Right ventricle myocardium superior (tissue), 1 donor: ENCODE results near the gene GSX2. TPM values are rescaled to one million over a fixed set of nuclear protein-coding genes. Genes with fewer than 3 reads are reported as not detected.
"Not testable (repeated sequence)": the region's sequence is repeated elsewhere in the genome, so short reads cannot be mapped to it uniquely, and the experiment has no call there.

Source experiments
- ATAC-seq: fragments of 200-7000 bp; cut with Tn5 transposase; one replicate; pipeline ENCODE4 v1.9.1; 2020; ENCODE audit warnings: mild to moderate bottlenecking; ENCODE audit not compliant: poor library complexity
- DNase-seq: peaks from one replicate; pipeline ENCODE4 v3.0.0-alpha.2; 2020
- intact Hi-C: fragments of 100-400 bp; cut with DNase I; formaldehyde crosslinking; loops from one replicate; pipeline ENCODE4 v1.11.2; 2022
- long read RNA-seq: library from polyadenylated mRNA; unstranded; transcript quantifications from one replicate; pipeline ENCODE4 v2.0.0, GENCODE V29; 2021
- total RNA-seq: library from RNA; stranded (reverse); fragmentation: NEBNext Ultra II Directional; extraction: Animal tissue kit (Norgen Biotek cat#: 25700); gene quantifications from one replicate; pipeline ENCODE4 v1.2.1, GENCODE V29; 2021
- donor health status: DM: no; HTN: yes; CAD: no; lungs with severe emphysema.

GSX2 gene
- not detected for total RNA-seq
- long read RNA-seq: 0 reads

DNA sequence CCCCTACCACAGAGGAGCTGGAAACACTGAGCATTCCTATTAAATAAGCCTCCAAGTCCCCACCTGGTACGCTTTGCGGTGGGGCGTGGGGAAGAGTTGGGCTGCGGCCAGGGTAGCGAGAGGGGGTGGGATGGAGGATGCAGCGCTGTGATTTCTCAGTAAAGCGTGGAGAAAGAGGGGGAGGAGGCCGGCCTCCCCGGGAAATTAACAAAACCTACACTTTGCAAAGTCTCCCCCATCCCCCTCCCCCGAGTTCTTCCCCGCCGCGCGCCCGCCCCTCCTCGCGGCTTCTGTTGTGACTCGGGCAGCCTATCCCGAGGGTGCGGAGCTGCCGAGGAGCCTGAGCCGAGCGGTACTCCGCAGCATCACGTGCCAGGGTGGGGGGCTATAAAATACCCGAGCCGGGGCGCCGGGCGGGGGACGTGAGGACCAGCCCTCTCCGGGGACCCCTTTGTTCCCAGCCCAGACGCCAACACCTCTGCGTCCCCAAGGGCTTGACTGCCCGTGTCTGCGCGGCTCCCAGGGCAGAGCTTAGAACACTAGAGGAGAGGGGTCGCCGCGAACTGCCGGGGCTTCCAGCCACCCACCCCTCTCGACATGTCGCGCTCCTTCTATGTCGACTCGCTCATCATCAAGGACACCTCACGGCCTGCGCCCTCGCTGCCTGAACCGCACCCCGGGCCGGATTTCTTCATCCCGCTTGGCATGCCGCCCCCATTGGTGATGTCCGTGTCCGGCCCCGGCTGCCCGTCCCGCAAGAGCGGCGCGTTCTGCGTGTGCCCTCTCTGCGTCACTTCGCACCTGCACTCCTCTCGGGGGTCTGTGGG is at the start of gene GSX2:
Gene GSX2, plus strand, starts transcription at position 416 of the 827 bp plus-strand sequence. Its CDS starts 182 bp downstream, at position 598.
- intact Hi-C loops: no loop called here
- peak; percentile 62 for DNase-seq
- peak; percentile 18 for ATAC-seq

DNA sequence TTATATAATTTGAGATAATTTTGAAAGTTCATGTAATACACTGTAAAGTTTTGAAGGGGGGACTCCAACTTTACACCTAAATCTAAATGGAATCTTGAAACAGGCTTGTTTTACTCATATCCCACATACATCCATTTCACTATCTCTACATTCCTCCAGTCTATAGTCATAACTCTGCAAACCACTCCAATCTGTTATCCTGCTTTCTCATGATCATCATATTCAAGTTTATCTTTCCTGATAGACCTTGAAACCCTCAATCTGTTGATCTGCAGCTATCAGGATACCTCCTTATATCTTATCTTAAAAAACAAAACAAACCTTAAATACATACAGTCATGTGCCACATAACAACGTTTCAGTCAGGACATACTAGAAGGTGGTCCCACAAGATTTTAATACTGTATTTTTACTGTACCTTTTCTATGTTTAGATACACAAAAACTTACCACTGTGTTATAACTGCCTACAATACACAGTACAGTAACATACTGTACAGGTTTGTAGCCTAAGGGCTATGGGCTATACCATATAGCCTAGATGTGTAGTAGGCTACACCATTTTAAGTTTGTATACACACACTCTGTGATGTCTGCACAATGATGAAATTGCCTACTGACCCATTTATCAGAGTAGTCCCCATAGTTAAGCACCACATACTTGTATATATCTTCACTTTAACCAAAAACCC is 49.6 kb upstream of the GSX2 start:
- ATAC-seq (no peak), DNase-seq (no peak)
- intact Hi-C loops: no loop called here

DNA sequence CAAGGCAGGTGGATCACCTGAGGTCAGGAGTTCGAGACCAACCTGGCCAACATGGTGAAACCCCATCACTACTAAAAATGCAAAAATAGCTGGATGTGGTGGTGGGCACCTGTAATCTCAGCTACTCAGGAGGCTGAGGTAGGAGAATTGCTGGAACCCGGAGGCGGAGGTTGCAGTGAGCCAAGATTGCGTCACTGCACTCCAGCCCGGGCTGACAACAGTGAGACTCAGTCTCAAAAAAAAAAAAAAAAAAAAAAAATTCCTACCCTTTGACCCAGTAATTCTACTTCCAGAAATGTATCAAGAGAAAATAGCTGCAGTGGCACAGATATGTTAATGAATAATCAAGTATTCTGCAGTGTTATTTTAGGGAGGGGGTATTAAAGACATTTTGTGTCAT is 46.6 kb upstream of the GSX2 start:
- not testable (repeated sequence) for DNase-seq, ATAC-seq

DNA sequence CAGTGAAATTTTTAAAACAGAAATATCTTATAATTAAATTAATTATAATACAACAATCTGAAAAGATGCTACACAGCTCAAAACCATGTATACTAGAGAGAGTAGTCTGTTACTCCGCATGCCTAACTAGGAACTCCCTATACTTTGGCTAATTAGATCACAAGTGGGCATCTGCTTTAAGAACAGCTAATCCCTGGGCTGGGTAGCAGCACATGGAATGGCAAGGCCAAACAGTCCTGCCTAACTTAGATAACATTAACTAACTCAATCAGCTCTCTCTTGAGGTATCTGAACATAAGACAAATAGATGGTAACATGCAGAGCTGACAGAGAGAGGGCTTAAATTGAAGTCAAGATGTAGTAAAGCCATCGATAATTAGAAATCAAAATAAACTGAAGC is 45.5 kb upstream of the GSX2 start:
- no peak for DNase-seq

More for the DNA sequence above, 46.6 kb upstream of the GSX2 start:
- intact Hi-C loops: not testable (repeated sequence)

DNA sequence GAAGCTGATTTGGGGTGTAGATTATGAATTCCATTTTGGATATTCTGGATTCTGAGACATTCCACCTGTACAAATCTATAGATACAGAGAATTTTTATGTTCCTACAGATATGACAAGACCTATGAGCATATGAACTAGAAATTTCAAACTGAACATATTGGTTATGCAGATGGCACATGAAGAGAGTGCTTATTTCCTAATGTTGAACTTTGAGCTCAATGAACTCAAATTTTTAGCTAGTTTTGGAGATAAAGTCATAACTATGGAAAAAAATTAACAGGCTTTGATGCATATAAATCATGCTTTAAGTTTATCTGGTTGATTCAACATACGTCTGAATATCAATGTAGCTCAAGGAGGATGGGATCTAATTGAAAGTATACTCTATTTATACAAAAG is 44.5 kb upstream of the GSX2 start:
- DNase-seq (no peak), ATAC-seq (no peak)
- intact Hi-C loops: no loop called here

More for the DNA sequence above, 45.5 kb upstream of the GSX2 start:
- no peak for ATAC-seq
- intact Hi-C loops: no loop called here

DNA sequence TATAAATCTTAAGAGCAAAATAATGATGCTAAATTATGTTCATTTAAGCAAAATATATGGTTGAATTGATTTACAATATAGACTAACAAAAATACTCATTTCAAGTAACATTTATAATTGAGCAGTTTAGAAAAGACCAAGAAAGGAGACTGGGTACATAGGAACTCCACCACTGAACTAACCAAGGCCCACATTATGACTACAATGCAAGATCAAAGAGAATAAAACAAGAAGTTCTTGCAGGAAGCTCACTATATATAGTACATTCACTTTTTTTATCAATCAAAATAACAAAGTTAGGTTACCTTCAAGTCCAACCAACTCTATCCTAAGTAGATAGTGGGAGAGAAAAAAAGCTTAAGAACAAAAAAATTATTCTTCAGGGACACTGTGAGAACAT is 43.6 kb upstream of the GSX2 start:
- DNase-seq: no peak
- intact Hi-C loops: no loop called here
- ATAC-seq: no peak

DNA sequence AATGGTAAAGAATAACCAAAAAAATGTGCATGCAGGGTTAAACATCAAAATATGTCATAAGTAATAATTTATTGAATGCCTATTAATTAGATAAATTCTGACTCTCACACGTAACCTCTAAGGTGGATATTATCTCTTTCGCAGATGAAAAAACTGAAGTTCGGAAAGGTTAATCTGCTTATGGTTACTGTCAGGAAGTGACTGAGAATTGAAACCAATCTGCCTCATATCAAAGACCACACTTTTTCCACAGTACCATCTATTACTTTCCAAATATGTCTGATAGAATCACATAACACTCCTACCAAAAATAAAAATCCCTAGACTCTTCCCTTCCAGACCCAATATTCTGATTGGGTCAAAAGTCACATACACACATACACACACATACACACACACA is 41.8 kb upstream of the GSX2 start:
- intact Hi-C loops: no loop called here
- DNase-seq (no peak), ATAC-seq (no peak)

DNA sequence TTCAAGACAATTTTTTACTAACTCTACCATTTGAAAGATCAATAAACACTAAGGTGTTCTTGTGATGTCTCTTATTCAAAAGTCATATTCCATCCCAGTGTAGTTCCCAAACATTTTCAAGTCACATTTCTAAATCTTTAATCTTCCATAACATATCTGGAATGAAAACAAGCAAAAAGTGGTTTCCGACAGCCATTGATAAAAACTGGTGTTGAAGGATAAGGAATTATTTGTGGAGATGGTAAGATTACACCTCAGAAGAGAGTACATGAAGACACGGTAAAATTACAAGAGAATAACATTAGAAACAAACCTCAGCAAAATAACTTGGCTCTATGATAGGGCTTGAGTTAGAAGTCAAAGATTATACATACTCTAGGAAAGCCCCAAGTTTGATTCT is 39.8 kb upstream of the GSX2 start:
- no peak for DNase-seq
- intact Hi-C loops: no loop called here
- no peak for ATAC-seq

DNA sequence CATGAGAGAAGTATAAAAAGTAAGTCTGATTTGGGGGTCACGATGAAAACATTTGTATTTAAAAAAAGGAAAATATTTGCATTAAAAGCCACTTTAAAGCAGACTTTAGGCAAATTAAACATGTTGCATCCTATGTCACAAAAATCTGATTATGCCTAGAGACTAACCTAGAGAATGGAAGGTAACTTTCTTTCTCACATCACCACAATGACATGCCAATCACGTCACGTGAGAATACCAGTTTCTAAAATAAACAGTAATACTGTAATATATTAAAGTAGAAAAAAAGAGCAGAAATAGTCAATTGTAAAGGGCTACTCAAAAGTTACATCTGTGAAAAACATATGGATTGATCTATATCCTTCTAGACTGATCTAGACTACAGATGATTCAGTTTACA is 38.9 kb upstream of the GSX2 start:
- intact Hi-C loops: no loop called here
- DNase-seq (no peak), ATAC-seq (no peak)

DNA sequence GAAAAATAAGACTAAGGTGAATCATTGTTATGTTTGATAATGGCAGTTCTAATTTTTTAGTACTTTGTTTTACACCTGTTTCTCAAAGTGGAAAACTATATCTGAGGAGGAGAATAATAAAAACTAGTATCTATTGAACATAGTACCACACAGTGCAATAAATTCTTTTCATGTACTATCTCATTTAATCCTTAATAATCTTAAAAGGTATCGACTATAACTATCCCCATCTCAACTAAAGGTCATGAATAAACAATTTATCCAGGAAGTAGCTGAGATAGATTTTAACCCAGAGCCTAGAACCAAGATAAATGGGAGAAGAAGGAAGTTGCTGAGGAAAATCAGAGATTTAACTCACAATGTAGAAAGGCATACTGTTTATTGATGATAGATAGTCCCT is 38.1 kb upstream of the GSX2 start:
- DNase-seq (no peak), ATAC-seq (no peak)
- intact Hi-C loops: no loop called here

DNA sequence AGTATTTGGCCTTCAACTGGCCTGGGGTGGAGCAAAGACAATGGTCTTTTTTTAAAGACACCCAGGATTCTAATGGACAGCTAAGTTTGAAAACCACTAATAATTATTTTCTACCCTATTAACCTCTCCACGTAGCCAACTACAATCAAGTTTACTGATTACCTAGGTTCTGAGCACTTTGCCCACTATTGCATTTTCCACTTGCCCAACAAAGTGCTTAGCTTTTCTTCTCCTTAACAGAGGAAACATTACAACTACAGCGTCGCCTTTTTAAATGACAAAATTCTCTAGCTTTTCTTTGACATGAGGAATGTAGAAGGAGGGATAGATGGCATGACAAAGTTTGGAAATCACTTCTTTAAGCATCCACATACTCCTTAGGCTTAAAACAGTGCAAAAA is 37.6 kb upstream of the GSX2 start:
- intact Hi-C loops: no loop called here
- no peak for ATAC-seq

DNA sequence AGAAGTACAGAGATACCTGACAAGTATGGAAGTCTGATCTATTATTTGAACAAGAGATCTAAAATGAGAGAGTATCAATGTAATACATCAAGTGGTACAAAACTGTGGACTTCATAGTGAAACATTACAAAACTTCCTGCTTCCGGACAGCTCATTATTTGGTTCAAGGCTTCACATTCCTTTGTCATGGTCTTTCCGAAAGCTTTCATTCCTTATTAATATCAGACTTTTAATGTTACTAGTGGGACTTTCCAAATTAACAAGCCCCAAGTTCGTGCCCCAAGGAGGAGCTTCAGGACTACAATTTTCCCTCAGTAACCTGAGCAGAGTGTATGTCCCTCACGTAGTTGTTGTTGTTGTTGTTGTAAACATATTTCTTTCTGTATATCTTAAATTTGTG is 36.7 kb upstream of the GSX2 start:
- intact Hi-C loops: no loop called here
- ATAC-seq (no peak), DNase-seq (no peak)

More for the DNA sequence above, 37.6 kb upstream of the GSX2 start:
- DNase-seq: no peak

DNA sequence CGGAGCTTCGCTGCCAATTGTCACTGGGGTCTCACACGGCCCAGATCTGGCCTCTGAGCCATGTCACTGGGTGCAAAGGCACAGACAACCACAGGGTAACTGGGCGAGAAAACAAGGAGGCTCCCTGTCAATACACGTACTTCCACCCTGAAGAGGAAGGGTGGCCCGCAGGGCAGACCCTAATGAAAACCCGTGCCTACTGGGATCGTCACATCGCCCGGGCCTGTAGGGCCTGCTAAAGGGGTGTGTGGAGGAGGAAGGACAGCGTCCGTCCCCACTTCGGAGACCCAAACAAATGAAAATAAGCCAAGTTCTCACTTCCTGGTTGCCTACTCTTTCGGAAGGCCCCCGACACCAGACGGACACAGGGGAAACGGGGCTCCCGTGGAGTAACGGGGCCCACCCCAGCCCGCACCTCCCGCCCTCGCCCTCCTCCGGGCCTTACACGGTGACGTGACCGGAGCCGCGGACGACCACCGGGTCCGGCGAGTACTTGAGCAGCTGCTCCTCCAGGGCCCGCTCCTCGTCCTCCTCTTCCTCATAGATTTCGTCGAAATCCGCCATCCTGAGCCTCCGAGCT is 36.1 kb upstream of the GSX2 start:
- ATAC-seq (peak; percentile 44), DNase-seq (peak; percentile 52)
- intact Hi-C loops: no loop called here

DNA sequence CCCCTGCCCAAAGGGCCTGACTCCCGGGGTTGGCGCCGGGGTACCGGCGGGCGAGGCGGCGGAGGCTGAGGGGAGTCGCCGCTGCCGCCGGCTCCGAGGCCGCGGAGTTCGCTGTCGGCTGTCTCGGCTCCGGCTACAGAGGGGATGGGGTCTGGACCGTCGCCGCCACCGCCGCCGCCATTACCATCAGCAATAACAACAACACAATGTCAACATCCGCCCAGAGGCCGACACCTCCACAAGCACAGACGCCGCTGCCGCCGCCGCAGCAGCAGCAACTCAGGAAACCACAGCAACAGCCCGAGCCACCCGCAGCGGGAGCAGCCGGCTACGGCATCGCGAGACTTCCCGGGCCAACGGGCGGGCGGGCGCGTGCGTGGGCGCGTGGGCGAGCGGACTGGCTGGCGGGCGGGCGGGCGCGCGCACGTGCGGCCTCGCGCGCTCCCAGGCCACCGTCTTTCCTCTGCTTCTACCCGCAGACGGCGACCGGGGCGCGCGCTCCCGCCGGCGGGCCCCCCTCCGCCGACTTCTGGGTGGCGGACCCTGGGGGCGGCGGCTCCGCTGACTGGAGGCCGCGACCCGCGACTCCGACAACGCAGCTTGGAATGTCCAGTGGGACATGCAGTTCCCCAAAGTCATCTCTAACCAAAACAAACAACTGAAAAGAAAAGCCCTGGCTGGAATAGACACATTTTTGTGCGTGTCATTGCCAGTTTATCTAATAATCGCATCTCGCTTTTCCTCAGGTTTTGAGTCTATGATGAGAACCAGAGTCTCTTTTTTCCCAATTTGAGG is 35.4 kb upstream of the GSX2 start, which contains the start of gene CHIC2:
Gene CHIC2, minus strand, starts transcription at position 289 of the 795 bp plus-strand sequence. CDS start 305 bp downstream, outside the sequence.
- ATAC-seq: peak; percentile 96
- DNase-seq: peak; percentile 98
- intact Hi-C loops: no loop called here

DNA sequence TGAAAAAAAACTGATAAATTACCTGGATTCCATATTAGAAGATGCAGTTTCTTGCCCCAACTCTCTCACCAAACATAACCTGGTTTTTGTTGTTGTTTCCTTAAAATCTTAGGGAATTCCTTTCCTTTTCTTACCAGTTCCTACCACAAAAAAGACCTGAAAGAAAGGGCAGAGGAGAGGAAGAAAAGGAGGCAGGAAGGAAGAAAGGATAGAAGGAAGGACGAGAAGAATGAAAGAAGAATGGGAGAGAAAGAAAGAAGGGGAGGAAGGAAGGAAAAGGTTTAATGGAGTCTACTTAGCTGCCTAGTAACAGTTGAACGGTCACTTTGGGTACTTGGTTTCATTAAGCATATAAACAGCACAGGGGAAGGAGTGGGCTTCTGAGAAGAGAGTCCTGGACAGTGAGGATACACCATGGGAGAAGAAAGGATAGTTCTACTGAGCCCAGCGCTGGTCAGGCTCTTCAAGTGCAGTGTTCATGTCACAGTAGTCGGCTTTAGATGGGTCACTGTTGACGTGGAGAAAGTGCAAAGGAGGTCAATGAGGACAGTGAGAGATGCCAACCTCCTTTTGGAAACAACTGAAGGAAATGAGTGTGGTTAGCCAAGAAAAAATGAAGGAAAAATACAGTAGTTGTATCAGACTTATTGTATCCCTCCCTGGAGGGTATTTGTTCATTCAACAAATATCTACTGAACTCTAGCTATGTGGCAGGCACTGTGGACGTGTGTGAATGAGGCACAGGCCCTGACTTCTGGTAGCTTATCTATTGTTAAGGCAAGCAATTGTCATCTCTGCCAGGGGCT is 34.5 kb upstream of the GSX2 start:
- intact Hi-C loops: no loop called here
- ATAC-seq (no peak), DNase-seq (no peak)

DNA sequence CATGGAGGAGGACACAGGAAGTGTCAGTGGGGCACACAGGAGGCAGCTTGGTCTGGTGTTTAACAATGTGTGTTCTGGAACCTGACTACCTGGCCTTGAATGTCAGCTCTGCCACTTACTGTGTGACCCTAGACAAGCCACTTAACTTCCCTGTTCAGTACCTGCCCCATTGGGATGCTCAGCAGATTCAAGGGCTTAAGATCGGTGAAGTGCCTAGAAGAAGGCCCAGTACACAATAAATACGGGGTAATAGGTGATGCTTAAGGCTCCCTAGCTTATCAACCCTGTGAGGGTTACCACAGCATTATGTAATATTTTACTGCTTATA is 33.9 kb upstream of the GSX2 start:
- ATAC-seq: no peak
- intact Hi-C loops: no loop called here
- DNase-seq: no peak

DNA sequence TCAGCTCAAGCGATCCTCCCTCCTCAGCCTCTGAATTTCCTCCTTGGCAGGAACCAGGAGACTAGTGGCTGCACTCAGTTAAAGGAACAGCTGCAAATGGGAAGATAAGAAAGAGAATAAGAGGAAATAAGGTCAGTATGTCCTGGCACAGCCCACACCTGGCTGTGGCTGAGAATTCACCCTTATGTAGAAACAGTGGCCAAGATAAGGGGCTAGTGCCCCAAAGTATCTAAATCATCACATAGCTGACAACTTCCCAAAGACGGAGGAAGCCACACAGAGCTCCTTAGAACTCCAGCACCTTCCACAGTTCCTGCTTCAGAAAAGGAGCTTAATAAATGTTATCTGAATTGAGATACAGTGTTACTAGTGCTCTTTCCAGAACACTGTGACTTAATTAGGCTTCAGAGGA is 33.2 kb upstream of the GSX2 start:
- ATAC-seq (no peak), DNase-seq (no peak)
- intact Hi-C loops: no loop called here

DNA sequence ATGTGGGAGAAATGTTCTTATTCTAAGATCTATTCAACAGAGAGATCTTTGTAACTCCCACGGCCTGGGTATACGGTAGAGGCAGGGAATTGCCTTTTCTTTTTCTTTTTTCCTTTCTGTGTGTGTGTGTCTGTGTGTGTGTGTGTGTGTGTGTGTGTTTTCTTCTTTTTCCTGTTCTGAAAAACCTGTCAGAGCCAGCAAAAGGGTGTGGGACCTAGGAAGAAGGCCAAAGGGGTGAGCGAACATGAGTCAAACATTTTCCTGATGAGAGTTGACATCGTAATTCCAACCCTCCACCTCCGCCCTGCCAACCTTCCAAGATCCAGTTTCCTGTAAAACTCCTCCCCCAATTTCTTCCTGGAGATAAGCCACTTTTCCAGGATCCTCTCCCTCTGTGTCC is 32.8 kb upstream of the GSX2 start:
- intact Hi-C loops: no loop called here
- peak; percentile 47 for DNase-seq
- no peak for ATAC-seq
